Mucosa of descending colon (tissue), 3 donors: Measurements from ENCODE around the gene TRMT61A. TPM values are rescaled to one million over a fixed set of nuclear protein-coding genes. Genes with fewer than 3 reads are reported as not detected.

Source experiments
- ATAC-seq: fragments of 200-7000 bp; cut with Tn5 transposase; one replicate; pipeline ENCODE4 v1.9.1; 2020; ENCODE audit warnings: mild to moderate bottlenecking, moderate library complexity
- DNase-seq, 3 donors: peaks; one replicate each; pipeline ENCODE4 v3.0.0-alpha.2; 2020
- H3K36me3 ChIP-seq: fragments of 200-600 bp; one replicate; pipeline ENCODE4 v1.8.0; 2021; ENCODE audit warnings: low read depth, mild to moderate bottlenecking
- H3K4me1 ChIP-seq: fragments of 200-600 bp; one replicate; pipeline ENCODE4 v1.8.0; 2021; ENCODE audit warnings: low read depth, mild to moderate bottlenecking
- H3K4me3 ChIP-seq: fragments of 200-600 bp; one replicate; pipeline ENCODE4 v1.8.0; 2021; ENCODE audit warnings: mild to moderate bottlenecking
- H3K9me3 ChIP-seq: fragments of 200-600 bp; one replicate; pipeline ENCODE4 v1.8.0; 2021; ENCODE audit warnings: mild to moderate bottlenecking
- intact Hi-C, 2 donors: fragments of 100-400 bp; cut with DNase I in 1 of 2; cut with micrococcal nuclease in 1 of 2; formaldehyde crosslinking; loops; one replicate each; pipeline versions ENCODE4 v1.11.0 to v1.11.1; 2022; cut with DNase I, micrococcal nuclease
- total RNA-seq, 3 donors: library from RNA; stranded (reverse); fragmentation: NEBNext Ultra II Directional in 2 of 3; extraction: Animal tissue kit (Norgen Biotek cat#: 25700) in 2 of 3; gene quantifications; one replicate each; pipeline versions ENCODE4 v1.2.1 to v1.2.4, GENCODE V29; 2021 to 2023
- TF ChIP-seq, protein P1 (sequence below): fragments of 200-600 bp; IDR thresholded peaks from one replicate; pipeline ENCODE4 v1.8.0; 2022; ENCODE audit warnings: antibody characterized with exemption, mild to moderate bottlenecking
- donor health status: DM: no; HTN: no; CAD: no; lungs with moderate emphysema.
- donor health status: DM: no; HTN: no; CAD: no.
- donor health status: DM: no; HTN: yes; CAD: no.

TRMT61A gene
- total RNA-seq, 3 donors from 2014 or later: 10.2 to 23.7 (median 10.5) TPM

DNA sequence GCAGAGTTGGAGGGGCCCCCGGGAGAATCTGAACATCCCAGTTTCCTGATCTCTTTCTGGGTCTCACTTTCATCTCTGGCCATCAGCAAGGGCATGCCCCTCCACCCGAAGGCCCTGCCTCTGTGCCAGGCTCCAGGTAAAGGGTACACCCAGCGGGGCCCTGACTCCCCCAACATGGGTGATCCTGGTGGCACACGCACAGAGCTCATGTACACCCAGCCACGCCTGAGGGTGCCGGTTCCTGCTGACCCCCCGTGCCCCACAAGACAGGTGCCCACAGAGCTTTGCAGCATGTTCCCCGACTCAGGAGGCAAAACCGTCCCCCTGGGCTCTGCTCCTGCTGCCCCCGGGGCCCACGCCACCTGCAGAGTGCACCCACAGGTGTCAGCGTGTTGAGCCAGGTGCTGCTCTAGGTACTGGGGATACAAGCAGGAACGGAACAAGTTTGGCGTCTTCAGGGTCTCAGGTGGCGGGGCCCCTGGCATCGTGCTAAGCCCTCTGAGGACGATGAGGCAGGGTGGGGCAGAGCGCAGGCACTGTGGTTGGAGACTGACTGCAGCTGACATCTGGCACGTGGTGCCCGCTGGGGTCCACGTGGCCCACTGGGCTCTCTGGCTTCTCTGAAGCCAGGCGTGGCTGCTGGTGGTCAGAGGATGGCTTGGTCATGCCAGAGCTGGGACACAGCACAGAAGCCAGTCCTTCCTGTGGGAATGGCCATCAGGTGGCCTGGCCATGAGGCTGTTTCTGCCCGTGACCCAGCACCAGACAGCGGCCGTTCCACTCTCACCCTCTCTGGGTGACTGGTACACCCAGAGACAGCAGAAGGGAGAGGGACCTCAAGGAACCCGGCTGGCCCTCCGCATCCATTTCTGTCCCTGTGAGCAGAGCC, 19.7 kb downstream of the TRMT61A start:
- Histone ChIP-seq H3K9me3 (no peaks in the 10 kb centered on the region), H3K4me3 (no peak overlapping the region), H3K36me3 (no peaks in the 10 kb centered on the region), H3K4me1 (peaks cover 17% of the 10 kb centered on the region)
- TF ChIP-seq, protein P1, sequence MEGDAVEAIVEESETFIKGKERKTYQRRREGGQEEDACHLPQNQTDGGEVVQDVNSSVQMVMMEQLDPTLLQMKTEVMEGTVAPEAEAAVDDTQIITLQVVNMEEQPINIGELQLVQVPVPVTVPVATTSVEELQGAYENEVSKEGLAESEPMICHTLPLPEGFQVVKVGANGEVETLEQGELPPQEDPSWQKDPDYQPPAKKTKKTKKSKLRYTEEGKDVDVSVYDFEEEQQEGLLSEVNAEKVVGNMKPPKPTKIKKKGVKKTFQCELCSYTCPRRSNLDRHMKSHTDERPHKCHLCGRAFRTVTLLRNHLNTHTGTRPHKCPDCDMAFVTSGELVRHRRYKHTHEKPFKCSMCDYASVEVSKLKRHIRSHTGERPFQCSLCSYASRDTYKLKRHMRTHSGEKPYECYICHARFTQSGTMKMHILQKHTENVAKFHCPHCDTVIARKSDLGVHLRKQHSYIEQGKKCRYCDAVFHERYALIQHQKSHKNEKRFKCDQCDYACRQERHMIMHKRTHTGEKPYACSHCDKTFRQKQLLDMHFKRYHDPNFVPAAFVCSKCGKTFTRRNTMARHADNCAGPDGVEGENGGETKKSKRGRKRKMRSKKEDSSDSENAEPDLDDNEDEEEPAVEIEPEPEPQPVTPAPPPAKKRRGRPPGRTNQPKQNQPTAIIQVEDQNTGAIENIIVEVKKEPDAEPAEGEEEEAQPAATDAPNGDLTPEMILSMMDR: no peak
- intact Hi-C loops: loop anchor here in 1 of 2 donors (5.0 kb wide), 1 partner anchor 46 kb away; no protein-coding TSS in a partner anchor
- DNase-seq (peak in 2 of 3 donors; percentile 15 to 46), ATAC-seq (no peak)

DNA sequence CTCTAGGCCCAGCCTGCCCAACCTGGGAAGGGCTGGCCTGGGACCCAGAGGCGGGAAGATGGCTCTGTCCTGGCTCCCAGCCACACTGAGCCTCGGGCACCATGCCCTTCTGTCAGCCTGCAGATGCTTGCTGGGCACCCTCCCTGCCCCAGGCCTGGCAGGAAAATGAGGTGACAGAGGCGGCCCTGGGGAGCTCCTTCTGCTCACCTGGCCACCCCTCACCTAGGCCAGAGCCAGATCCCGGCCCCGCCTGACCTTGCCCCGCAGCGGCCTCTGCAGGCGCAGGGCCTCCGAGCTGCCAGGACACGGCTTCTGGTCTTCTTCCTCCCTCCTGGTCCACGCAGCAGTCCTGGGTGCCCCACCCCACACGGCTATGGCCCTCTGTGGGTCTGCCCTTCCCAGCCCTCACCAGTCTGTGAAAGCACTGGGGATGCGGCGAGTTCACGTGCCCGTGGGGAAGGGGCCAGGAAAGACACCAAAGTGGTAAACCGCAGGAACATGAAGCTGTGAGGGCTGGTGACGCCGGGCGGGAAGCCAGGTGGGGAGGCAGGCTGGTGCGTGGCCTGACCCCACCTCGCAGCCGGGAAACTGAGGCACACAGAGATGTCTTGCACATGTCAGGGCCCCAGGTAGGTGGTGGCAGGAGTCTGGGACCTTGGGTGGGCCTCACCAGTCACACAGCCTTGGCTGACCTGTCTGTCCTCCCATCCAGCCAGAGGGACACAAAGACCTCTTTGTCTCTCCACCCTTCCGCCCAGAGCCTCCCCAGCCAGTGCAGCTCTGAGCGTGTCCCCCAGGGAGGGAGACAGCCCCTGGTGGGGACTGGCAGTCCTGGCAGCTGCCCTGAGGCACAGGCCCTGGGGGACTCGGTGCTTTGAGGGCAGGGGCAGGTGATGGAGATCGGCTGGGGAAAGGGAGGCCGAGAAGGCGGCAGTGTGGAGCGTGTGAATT, 20.6 kb downstream of the TRMT61A start:
- ATAC-seq: peak; percentile 5
- intact Hi-C loops: loop anchor here (5.0 to 10.0 kb wide), 2 partner anchors 45 to 47 kb away; no protein-coding TSS in a partner anchor
- H3K4me1 ChIP-seq: peaks cover 11% of the 10 kb centered on the region
- no peaks in the 10 kb centered on the region for H3K36me3 ChIP-seq
- TF ChIP-seq, protein P1: no peak
- H3K4me3 ChIP-seq: no peak overlapping the region
- DNase-seq: peak in 2 of 3 donors; percentile 28 to 48
- H3K9me3 ChIP-seq: no peaks in the 10 kb centered on the region

DNA sequence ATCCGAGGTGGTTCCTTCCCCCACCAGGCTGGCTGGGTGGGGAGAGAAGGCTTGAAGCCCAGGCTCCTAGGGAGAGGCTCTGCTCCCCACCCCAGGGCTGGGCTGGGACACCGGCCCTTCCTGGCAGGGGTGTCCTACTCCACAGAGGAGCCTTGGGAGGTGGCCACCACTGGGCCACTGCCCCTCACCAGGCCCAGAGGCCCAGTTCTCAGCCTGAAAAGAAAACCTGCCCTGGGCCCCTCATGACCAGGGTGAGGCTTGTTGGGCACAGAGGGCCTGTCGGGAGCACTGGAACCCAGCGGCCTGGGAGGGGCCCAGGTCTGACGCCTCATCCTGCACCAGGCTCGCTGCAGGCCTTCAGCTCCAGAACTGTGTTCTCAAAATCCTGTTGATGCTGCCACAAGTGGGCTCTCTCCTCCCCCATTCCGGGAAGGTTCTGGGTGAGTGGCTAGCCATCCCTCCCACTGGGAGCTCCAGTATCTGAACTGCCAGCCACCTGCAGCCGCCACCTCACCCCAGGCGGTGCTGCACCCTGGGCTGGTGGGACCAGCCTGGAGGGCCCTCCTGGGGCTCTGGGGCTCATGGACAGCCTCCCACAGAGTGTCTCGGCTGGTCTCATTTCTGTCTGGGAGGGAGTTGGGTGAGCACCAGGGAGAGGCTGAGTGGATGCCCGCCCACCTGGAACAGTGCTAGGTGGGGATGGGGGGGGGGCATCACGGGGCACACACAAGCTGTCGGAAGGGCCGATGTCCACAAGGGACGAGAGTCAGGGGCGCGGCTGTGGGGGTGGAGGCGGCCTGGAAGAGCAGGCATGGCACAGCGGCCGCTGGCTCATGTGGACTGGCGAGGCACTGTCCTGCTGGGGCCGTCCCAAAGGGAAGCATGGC, 21.7 kb downstream of the TRMT61A start:
- Histone ChIP-seq H3K9me3 (no peaks in the 10 kb centered on the region), H3K4me1 (peaks cover 11% of the 10 kb centered on the region), H3K4me3 (no peak overlapping the region), H3K36me3 (no peaks in the 10 kb centered on the region)
- intact Hi-C loops: loop anchor here in 1 of 2 donors (10.0 kb wide), 1 partner anchor 46 kb away; no protein-coding TSS in a partner anchor
- peak in 1 of 3 donors; percentile 36 for DNase-seq
- TF ChIP-seq, protein P1: no peak
- peak; percentile 41 for ATAC-seq

DNA sequence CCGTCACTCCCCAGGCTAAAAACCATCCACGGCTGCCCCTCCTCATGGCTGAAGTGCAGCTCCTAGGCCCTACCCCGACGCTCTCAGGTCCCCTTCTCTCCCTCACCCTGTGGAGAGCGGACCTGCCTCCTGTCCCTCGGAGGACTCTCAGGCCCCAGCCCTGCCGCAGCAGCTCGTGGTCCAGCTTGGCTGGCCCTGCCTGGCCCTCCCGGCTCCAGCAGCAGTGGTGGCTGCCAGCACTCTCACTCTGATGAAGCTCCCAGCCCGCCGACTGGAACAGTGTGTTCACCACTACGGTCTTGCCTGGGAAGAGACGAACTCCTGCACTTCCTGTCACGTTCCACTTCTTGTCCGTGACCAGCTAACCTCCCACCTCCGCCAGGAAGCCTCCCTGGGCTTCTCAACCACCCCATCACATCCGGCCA, 22.4 kb downstream of the TRMT61A start:
- H3K9me3 ChIP-seq: no peaks in the 10 kb centered on the region
- no peak for ATAC-seq

More for the DNA sequence above, 22.4 kb downstream of the TRMT61A start:
- intact Hi-C loops: loop anchor here in 1 of 2 donors (10.0 kb wide), 1 partner anchor 47 kb away; no protein-coding TSS in a partner anchor
- TF ChIP-seq, protein P1: no peak
- Histone ChIP-seq H3K36me3 (no peaks in the 10 kb centered on the region), H3K4me3 (no peak overlapping the region), H3K4me1 (peaks cover 11% of the 10 kb centered on the region)
- peak in 2 of 3 donors; percentile 28 to 60 for DNase-seq
